ENCODE results near the gene METAP1.
"Not testable (repeated sequence)": the region's sequence is repeated elsewhere in the genome, so short reads cannot be mapped to it uniquely, and the experiment has no call there.

The METAP1 gene

GRCh38 chr4:98997166-98997565, 1.6 kb downstream of the METAP1 start:
- DNase-seq (ENCODE audit: low spot score), result no peak

- DNase-seq (ENCODE audit: low spot score), result no peak
Measured at GRCh38 chr4:98998551-98998950, 3.0 kb downstream of the METAP1 start.

GRCh38 chr4:99002279-99002678, 6.8 kb downstream of the METAP1 start:
- DNase-seq (ENCODE audit: low spot score), result no peak

DNA sequence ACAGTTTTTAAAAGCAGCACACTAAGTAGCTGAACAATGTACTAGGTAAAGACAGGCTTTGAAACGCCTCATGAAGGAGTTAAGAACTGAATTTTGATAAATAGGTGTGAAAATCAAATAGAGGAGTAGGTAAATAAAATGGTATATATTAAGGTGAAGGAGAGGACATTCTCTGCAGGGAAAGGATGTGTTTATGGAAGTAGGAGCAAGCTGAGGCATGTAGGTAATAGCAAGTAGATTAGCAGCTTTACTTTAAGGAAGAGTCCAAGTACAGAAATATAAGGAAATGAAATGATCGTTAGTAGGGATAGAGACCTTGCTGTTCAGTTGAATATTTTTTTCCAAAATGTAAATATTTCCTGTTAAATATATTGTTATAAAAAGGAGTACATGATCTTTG, 12.5 kb downstream of the METAP1 start:
- no peak for DNase-seq (ENCODE audit: low spot score)

GRCh38 chr4:99011910-99012309, 16.4 kb downstream of the METAP1 start:
- DNase-seq (ENCODE audit: low spot score), result no peak

GRCh38 chr4:99013402-99013843, 17.9 kb downstream of the METAP1 start:
- no peak for DNase-seq (ENCODE audit: low spot score)

DNA sequence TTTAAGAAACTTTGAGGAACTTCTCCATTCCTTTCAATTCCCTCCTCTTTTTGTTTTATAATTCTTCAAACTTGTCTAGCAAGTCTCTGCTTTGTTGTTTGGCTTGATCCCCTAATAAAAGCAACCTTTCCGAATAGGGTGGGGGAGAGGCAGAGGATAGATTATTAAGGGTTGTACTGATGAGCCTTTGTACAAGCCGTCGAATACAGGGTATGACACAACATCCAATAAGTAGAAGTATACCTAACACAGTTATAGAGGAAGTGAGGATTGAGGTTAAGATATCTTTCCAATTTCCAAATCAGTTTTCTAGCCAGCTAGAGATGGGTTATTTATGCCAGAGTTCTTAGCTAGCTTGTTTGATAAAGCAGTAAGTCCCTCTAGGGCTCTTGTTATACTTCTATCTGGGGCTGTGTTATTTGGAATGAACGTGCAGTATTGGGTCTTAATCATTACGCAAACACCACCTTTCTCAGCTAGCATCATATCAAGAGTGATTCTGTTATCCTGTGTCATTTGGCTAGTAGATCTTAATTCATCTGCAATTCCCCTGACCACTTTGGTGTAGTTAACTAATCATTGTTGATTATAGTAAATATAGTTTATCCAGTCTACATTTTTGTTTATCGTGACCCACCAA, 18.5 kb downstream of the METAP1 start:
- DNase-seq (ENCODE audit: low spot score), result no peak

DNA sequence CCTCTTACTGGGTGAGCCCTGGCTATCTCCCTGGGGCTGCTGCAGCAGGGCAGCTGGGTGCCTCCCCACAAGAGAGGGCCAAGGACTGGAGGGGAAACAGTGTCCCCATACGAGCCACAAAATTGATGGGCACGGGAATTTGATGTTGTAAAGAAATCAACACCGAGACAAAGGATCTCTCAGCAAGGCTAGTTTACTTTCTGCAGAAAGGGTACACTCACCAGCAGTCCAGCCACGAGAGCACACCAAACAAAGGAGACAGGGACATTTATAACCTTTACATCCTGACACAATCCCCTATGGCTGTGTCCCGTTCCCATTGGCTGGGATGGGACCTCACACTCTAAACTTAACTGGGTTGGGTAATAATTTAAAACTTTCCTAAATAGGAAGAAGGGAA, 25.9 kb downstream of the METAP1 start:
- DNase-seq (ENCODE audit: low spot score), result no peak

- no peak for DNase-seq (ENCODE audit: low spot score)
Measured at GRCh38 chr4:99022566-99022965, 27.0 kb downstream of the METAP1 start.

- DNase-seq (ENCODE audit: low spot score), result not testable (repeated sequence)
Measured at GRCh38 chr4:99023800-99024251, 28.3 kb downstream of the METAP1 start.

- no peak for DNase-seq (ENCODE audit: low spot score)
Measured at GRCh38 chr4:99024481-99025275, 29.2 kb downstream of the METAP1 start.

DNA sequence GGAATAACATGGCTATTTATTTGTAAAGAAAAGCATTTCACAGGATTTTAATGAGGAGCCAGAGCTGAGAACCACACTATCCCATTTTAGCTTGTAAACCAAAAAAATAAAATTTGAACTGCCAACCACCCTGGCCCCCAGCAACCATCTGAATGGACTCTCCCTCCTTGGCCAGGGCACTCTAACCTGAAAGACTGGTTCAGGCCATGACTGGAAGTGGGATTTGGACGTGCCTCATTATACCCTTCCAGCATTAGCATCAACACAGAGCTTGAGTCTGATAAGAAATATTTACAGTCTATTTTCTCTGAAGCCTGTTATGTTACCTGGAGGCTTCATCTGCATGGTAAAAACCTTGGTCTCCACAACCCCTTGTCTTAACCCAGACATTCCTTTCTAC, 30.0 kb downstream of the METAP1 start:
- DNase-seq (ENCODE audit: low spot score), result no peak

DNA sequence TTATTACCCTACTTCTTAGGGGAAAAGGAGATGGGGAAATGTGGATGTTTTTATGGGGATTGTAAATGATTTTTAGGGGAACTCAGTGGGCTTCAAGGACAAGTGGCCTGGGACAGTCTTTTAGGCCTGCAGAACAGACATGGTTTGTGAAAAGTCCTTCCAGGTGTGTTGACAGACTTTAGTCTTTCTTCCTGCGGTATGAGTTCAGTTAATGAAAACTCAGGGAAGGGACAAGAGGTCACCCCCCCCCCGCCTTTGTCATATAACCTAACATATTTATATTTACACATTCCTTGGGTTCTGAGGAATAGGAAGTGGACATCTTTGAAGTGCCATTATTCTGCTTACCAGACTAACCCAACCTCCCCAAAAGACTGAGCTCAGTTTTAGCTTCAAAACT, 31.8 kb downstream of the METAP1 start:
- DNase-seq (ENCODE audit: low spot score), result no peak

DNA sequence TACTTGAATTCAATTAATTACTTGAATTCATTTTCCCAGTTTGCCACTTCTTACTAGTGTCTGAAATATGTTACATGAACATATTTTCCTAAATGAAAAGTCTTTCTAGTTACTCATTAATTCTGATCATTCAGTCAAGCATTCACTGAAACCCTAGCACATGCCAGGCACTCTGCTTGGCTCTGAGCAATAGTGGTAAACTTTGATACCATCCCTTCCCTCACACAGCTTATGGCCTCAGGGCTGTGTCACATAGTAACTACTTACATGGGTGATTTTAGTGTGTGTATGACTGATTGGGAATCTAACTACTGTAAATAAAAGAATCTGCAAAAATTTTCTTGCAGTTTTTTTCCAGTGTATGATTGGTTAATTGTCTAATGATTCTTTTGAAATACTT, 32.7 kb downstream of the METAP1 start:
- no peak for DNase-seq (ENCODE audit: low spot score)

GRCh38 chr4:99029018-99029735, 33.7 kb downstream of the METAP1 start:
- no peak for DNase-seq (ENCODE audit: low spot score)

DNA sequence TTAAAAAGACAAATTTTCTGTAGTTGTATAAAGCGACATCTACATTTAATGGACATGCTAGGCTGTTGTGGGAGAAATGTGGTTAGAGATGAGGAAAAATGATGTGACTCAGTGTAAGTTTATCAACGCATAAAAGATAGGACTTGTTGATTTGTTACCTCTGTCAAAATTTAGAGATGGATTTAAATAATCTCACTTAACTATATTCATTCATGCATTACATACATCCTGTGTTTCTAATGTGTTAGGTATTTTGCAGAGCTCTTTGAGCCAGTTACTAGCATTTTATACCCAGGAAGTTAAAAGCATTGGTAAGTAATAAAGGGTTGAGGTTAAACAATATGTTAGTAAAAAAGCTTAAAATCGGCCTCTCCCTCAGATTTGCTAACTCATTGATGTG, 34.3 kb downstream of the METAP1 start:
- no peak for DNase-seq (ENCODE audit: low spot score)

DNA sequence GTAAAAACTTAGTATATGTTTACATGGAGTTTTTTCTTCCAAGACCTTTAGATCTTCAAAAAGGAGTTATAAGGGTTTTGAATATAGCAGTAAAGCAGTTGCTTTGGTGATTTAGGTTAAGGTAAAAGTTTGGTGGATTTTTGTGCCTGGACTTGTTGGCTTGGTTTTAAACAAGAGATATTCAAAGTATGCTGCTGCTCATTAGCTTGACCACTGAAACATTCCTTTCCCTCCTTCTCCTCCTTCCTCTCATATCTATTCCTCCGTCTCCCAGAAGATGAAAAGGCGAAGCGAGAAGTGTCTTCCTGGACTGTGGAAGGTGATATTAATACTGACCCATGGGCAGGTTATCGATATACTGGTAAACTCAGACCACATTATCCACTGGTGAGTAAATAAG, 38.4 kb downstream of the METAP1 start:
- no peak for DNase-seq (ENCODE audit: low spot score)

DNA sequence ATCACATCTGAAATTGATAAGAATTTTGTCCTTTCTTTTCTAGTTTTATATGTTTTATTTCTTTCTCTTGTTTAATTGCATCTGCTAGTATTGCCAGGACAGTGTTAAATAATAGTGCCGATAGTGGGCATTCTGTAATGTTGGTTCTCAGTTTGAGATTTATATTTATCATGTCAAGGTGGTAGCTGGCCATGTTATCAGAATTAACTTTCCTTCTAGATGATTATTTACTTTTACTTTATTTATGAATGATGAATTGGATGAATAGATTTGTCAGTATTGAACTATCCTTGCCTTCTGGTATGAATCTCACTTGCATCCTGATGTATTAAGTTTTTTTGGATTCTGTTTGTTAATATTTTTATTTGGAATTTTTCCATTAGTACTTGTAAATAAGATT, 42.7 kb downstream of the METAP1 start:
- no peak for DNase-seq (ENCODE audit: low spot score)

DNA sequence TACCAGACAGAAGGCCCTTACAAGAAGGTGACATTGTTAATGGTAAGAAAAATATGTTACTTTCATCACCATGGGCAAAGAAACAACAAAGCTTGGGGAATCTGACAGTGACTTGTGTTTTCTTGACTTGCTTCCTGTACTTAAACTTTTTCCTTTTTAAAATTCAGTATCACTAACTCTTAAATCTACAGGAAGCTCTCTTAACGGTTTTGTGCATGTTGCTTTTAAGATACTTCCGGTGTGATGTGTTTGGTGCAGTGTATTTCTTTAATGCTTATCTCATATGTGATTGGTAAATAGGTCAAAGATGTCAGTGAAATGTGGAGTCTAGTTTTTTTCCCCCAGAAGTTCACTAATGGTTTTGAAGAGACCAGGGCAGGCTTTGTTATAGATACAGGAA, 47.8 kb downstream of the METAP1 start:
- DNase-seq (ENCODE audit: low spot score), result no peak

DNA sequence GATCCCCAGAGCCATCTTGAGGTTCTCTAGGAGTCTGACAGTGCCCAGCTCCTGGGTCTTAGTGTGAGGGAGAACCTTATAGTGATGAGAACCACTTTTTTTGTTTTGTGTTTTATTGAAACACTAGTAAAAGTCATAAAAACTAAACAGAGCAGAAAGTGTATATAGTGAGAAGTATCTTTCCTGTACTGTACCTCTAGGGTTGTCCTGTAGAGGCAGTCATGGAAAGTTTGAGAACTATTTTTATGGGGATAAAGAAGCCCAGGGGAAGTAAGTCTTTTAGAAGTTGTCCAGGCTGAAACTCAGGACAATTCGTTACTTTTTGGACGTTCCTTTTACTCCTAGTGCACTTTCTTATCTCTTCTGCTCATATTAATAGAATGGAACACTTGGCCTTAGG, 52.2 kb downstream of the METAP1 start:
- no peak for DNase-seq (ENCODE audit: low spot score)

GRCh38 chr4:99052902-99053301, 57.4 kb downstream of the METAP1 start:
- DNase-seq (ENCODE audit: low spot score), result no peak

DNA sequence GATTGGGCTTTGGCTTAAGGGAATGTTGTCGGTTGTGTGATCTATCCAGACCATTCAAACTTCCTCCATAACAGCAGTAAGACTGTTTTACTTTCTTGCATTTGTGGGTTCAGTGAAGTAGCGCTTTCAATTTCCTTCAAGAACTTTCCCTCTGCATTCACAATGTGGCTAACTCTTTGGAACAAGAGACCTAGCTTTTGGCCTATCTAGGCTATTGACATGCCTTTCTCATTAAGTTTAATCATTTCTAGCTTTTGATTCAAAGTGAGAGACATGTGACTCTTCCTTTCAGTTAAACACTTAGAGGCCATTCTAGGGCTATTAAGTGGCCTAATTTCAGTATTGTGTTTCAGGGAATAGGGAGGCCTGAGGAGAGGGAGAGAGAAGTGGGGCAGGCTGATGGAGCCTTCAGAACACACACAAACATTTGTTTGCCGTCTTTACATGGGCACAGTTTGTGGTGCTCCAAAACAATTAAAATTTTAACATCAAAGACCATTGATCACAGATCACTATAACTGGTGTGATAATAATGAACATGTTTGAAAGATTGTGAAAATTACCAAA, 59.0 kb downstream of the METAP1 start:
- DNase-seq (ENCODE audit: low spot score), result no peak

GRCh38 chr4:99058228-99058627, 62.7 kb downstream of the METAP1 start:
- no peak for DNase-seq (ENCODE audit: low spot score)

Measured in iPS-NIHi11 (cell line).